GM19324 (cell line): Measurements from ENCODE around the gene ERBB4.

Experiments used
- ATAC-seq: cut with Tn5 transposase; IDR thresholded peaks from one replicate; pipeline ENCODE4 v1.9.1; 2021; ENCODE audit warnings: mild to moderate bottlenecking, moderate library complexity; ENCODE audit not compliant: unreplicated experiment, low FRiP score

Gene ERBB4

GRCh38 chr2:212441141-212441540 lies 97.5 kb downstream of the ERBB4 start:
- ATAC-seq = no peak

DNA sequence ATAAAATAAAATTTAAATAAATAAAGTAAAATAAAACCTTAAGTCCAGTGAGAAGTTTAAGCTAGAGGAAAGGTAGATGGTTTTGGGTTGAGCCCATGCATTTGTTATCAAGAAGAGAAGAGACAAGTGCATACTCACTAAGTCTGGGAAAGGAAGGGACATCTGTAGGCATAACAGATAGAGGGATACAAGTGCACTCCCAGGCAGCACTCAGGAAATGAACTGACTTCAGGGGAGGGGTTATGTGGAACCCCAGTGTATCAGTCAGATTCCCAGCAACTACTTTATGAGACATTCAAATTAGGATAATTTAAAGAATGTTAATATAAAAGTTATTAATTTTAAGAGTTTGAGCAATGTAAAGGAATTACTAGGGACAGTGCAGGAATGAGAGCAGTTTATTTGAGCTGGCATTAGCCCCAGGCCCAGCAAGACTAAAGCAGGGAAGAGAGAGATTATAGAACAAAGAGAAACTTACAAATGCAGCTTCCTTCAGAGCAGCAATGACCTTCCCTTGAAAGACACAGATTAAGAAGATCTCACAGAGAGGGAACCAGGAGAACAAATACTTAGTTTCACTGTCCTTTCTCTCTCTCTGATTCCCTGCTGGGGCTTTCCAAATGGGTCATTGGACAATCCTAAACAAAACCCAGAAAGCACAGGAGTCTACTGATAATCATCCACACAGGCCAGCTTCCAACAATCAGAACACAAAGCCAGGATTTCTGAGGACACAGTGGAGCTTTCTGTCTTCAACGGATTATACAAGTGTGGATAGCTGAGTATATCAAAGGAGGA lies 109.7 kb downstream of the ERBB4 start:
- no peak for ATAC-seq

GRCh38 chr2:212427638-212428037 lies 111.0 kb downstream of the ERBB4 start:
- ATAC-seq = no peak

- no peak for ATAC-seq
Measured at GRCh38 chr2:212426637-212427412, 111.8 kb downstream of the ERBB4 start.

- ATAC-seq = no peak
Measured at GRCh38 chr2:212424082-212424481, 114.5 kb downstream of the ERBB4 start.

DNA sequence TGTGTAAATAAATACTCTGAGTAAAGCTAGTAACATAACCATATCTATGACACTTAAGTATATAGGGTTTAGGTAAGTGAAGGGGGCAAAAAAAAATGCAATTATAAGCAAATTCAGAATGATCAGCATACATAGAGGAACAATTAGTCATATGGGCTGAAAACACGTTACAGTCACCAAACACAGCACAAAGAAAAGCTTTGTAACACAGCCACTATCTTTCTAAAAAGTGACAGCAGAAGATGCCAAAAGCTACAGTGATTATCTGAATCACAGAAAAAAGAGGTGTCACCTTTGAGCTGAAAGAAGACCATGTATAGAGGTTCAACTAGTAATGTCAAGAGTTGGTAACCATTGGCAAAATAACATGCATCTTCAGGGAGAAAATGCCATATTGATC lies 115.5 kb downstream of the ERBB4 start:
- no peak for ATAC-seq

- ATAC-seq = no peak
Measured at GRCh38 chr2:212421556-212422334, 116.9 kb downstream of the ERBB4 start.

DNA sequence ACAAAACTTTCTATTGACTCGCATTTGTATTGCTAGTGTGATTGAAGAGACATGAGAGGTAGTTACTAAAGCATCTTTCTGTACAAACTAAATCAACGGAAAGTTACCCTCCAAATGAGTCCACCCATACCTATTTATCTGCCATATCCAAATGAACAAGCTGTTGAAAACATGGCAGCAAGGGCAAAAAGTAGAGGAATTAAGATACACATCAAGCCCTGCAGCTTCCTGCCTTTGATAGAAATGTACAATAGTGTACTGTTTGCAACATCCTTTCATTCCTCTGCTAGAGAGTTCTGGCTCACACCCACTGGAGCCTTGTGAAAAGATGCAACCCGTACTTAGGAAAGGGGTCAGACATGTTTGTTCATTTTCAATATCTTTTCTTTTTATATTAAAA lies 122.5 kb downstream of the ERBB4 start:
- ATAC-seq = no peak

DNA sequence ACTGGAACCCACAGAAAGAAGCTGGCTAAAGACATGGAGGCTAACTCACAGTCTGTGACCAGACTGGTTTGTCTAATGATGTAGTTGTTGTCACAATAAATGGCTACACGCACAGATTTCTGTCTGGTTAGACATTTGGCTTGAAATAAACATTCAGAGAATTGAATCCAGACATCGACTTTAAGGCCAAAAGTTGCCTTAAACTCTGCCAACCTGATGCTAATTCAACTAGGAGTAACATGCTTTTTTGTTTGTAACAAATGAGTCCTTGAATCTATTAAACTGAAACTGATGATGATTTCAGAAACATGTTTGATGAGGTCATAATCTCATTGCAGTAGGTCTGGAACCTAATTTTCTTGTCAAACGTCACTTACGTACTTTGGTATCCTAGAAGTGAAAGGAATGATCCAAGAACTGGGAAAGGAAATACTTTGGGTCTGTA lies 123.8 kb downstream of the ERBB4 start:
- ATAC-seq = no peak

DNA sequence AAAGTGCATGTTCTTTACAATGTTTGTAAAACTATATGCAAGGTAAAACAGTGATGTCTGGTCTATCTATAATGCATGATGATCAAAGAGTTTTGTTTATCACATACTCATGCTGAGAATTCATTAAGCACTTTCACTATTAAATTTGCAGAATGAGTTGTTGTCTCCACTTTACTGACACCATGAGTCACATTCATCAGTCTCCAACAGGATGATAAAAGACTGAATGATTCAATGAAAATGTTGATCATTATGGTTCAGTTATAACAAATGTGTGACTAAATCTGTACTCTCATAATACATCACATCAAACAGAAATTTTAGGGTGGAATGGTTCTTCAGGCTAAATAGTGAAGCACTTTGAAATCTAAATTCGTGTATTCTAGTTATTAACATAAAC lies 129.0 kb downstream of the ERBB4 start:
- ATAC-seq = no peak

GRCh38 chr2:212408524-212408923 lies 130.1 kb downstream of the ERBB4 start:
- ATAC-seq = no peak

DNA sequence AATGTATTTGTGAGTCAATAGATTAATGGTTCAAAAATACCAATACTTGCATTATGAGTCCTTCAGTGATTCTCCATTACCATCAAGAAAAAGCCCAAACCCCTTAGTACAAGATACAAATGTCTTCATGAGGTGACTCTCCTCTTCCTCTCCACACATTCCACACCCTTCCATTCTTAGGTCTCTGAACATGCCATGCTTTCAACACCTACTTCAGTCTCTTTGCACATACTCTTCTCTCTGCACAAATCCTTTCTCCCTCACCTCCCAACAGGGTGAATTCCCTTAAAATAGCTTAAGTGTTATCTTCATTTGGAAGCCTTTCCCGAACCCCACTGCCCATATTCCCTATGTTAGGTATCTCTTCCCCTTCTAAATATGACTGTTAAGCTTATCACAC lies 131.9 kb downstream of the ERBB4 start:
- ATAC-seq = no peak

DNA sequence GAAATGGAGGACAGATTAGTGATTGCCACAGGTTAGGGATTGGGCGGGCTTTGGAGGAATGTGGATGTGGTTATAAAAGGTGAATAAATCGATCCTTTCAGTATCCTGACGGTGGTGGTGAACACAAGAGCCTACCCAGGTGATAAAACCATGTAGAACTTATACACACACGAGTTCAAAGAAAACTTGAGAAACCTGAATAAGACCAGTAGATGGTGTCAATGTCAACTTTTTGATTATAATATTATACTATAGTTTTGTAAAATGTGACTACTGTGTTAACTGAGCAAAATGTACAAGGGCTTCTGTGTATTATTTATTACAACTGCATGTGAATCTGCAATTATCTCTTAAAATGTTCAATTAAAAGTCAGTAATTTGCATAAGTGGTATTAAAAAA lies 136.3 kb downstream of the ERBB4 start:
- ATAC-seq = no peak

- ATAC-seq = no peak
Measured at GRCh38 chr2:212398316-212398715, 140.3 kb downstream of the ERBB4 start.

- ATAC-seq = no peak
Measured at GRCh38 chr2:212392544-212392943, 146.1 kb downstream of the ERBB4 start.

- ATAC-seq = no peak
Measured at GRCh38 chr2:212392043-212392442, 146.6 kb downstream of the ERBB4 start.

GRCh38 chr2:212387146-212387545 lies 151.5 kb downstream of the ERBB4 start:
- ATAC-seq = no peak

- ATAC-seq = no peak
Measured at GRCh38 chr2:212385241-212385640, 153.4 kb downstream of the ERBB4 start.

GRCh38 chr2:212384027-212384426 lies 154.6 kb downstream of the ERBB4 start:
- ATAC-seq = no peak

DNA sequence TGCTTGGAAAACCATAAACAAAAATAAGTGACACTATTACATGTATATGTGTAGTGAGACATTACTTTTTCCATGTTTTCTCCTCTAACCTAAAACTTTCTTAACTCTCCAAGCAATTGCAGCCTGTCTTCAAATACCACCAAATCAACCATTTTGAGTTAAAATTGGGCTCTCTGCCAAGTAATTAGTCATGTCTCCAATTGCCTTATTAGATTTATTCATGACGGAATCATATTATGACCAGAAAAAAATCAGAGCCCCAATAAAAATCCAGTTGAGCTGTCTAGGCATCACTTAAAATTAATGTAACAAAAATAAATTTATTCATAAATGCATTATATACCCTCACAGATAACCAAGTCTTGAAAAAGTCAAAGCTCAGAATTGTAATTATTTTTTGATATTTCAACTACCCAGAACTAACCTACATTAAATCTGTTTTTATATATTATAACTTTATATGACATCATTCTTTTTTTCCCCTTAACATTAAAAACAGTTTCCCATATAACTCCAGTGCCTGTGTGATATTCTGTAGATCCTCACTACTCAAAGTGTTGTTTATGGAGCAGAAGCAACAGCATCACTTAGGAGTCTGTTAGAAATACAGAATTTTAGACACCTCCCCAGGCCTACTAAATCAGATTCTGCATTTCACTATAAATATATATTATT lies 157.0 kb downstream of the ERBB4 start:
- no peak for ATAC-seq

GRCh38 chr2:212379103-212379502 lies 159.5 kb downstream of the ERBB4 start:
- ATAC-seq = no peak
